Sigmoid colon (tissue), 7 donors: Measurements from ENCODE around the gene SCYGR4. TPM values are rescaled to one million over a fixed set of nuclear protein-coding genes. Genes with fewer than 3 reads are reported as not detected.
"Not testable (repeated sequence)": the region's sequence is repeated elsewhere in the genome, so short reads cannot be mapped to it uniquely, and the experiment has no call there.

ENCODE experiments used
- DNase-seq: peaks from one replicate; pipeline ENCODE4 v3.0.0-alpha.2; 2019
- H3K27ac ChIP-seq, 4 donors: fragments of 200-600 bp; sonication (generic); one replicate each; pipeline ENCODE4 v1.5.1; 2016 to 2019; ENCODE audit warnings: mild to moderate bottlenecking in 1 of 4
- H3K27me3 ChIP-seq, 3 donors: fragments of 200-600 bp; sonication (generic); one replicate each; pipeline ENCODE4 v1.5.1; 2019; ENCODE audit warnings: mild to moderate bottlenecking in 1 of 3
- H3K36me3 ChIP-seq, 4 donors: fragments of 200-600 bp; sonication (generic); one replicate each; pipeline ENCODE4 v1.5.1; 2016 to 2019
- H3K4me1 ChIP-seq, 4 donors: fragments of 200-600 bp; sonication (generic); one replicate each; pipeline ENCODE4 v1.5.1; 2017 to 2019
- H3K4me3 ChIP-seq, 4 donors: fragments of 200-600 bp; sonication (generic); one replicate each; pipeline ENCODE4 v1.5.1; 2017 to 2019; ENCODE audit warnings: mild to moderate bottlenecking in 2 of 4, moderate library complexity in 1 of 4
- H3K9me3 ChIP-seq, 4 donors: fragments of 200-600 bp in 3 of 4; sonication (generic) in 3 of 4; one replicate each; pipeline versions ENCODE4 v1.5.1 to v1.6.1; 2013 to 2019
- EP300 ChIP-seq, 4 donors: sonication (generic); formaldehyde crosslinking; IDR thresholded peaks; one replicate each; pipeline ENCODE4 v1.6.1; 2017; ENCODE audit warnings: antibody characterized with exemption in 4 of 4
- POLR2A ChIP-seq, 2 donors: fragments of 450-650 bp; IDR thresholded peaks; one replicate each; pipeline ENCODE4 v1.6.1; 2016; ENCODE audit warnings: antibody characterized with exemption in 2 of 2, mild to moderate bottlenecking in 2 of 2, moderate library complexity in 2 of 2
- POLR2AphosphoS5 ChIP-seq, 4 donors: sonication (generic); formaldehyde crosslinking; IDR thresholded peaks; one replicate each; pipeline ENCODE4 v1.6.1; 2017; ENCODE audit warnings: antibody characterized with exemption in 4 of 4
- WGBS, 2 donors: extraction: QIAGEN DNeasy Blood & Tissue Kit; methylation state at CpG; one replicate each; pipeline ENCODE4 v1.1.7; 2013; 5-methylcytosine and 5-hydroxymethylcytosine counted together
- intact Hi-C: fragments of 100-400 bp; cut with DNase I; formaldehyde crosslinking; loops from one replicate; pipeline ENCODE4 v1.15.1; 2023
- polyA plus RNA-seq, 3 donors: library from polyadenylated mRNA; stranded (reverse); fragments of 200-250 nt; gene quantifications; one replicate each; pipeline ENCODE4 v1.2.3, GENCODE V29; 2013
- total RNA-seq, 4 donors: library from RNA; depleted of rRNA; stranded (reverse); fragments of >200 nt; gene quantifications; one replicate each; pipeline ENCODE4 v1.1.0, GENCODE V29; 2016
- TF ChIP-seq, protein P1 (sequence below), 4 experiments: fragments of 450-650 bp in 3 of 4; fragments of 200-600 bp in 1 of 4; IDR thresholded peaks; one replicate each; pipeline ENCODE4 v1.5.1; 2016 to 2019; ENCODE audit warnings: antibody characterized with exemption in 4 of 4, mild to moderate bottlenecking in 3 of 4, moderate library complexity in 2 of 4
- donor health status: healthy with polysubstance abuse.
- donor health status: Bipolar disorder and iron deficiency.
- donor health status: healthy.

Gene SCYGR4
- total and polyA plus RNA-seq, 7 donors: not detected

DNA sequence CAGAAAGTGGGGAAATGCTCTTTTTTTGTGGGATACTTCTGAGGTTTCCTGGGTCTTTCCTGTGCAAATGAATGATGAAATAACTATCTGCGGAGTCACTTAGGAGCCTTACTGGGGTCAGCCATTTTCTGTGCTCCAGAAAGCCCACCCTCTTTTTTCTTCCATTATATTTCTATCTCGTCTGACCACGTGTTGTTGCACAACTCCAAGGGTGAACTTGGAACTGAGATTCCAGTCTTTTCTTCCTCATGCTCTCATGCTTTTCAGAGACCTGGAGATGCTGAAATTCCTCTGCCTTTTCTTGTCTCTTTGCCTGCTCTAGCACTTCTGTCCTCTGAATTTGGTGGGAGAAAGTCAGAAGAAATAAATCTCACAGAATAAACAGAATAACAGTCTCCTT is 44.5 kb downstream of the SCYGR4 start:
- Histone ChIP-seq H3K4me3 (no peak overlapping the region), H3K27ac (no peak overlapping the region), H3K36me3 (no peaks in the 10 kb centered on the region), H3K27me3 (no peaks in the 10 kb centered on the region), H3K4me1 (no peaks in the 10 kb centered on the region), H3K9me3 (no peaks in the 10 kb centered on the region)
- 38 to 54% methylated on average over 3 of the region's 3 CpGs for WGBS, 2 donors
- intact Hi-C loops: no loop called here
- TF ChIP-seq POLR2A (IDR thresholded peaks at IDR 0.05): no peak
- TF ChIP-seq POLR2AphosphoS5 (IDR thresholded peaks at IDR 0.05): no peak
- TF ChIP-seq, protein P1, sequence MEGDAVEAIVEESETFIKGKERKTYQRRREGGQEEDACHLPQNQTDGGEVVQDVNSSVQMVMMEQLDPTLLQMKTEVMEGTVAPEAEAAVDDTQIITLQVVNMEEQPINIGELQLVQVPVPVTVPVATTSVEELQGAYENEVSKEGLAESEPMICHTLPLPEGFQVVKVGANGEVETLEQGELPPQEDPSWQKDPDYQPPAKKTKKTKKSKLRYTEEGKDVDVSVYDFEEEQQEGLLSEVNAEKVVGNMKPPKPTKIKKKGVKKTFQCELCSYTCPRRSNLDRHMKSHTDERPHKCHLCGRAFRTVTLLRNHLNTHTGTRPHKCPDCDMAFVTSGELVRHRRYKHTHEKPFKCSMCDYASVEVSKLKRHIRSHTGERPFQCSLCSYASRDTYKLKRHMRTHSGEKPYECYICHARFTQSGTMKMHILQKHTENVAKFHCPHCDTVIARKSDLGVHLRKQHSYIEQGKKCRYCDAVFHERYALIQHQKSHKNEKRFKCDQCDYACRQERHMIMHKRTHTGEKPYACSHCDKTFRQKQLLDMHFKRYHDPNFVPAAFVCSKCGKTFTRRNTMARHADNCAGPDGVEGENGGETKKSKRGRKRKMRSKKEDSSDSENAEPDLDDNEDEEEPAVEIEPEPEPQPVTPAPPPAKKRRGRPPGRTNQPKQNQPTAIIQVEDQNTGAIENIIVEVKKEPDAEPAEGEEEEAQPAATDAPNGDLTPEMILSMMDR (IDR thresholded peaks at IDR 0.05): no peak
- TF ChIP-seq EP300 (IDR thresholded peaks at IDR 0.05): no peak
- no peak for DNase-seq

- WGBS, 2 donors: 79 to 86% methylated on average over 6 of the region's 6 CpGs
- Histone ChIP-seq H3K27ac (no peak overlapping the region), H3K9me3 (no peaks in the 10 kb centered on the region), H3K4me3 (no peak overlapping the region), H3K4me1 (no peaks in the 10 kb centered on the region), H3K27me3 (no peaks in the 10 kb centered on the region), H3K36me3 (no peaks in the 10 kb centered on the region)
- DNase-seq: no peak
- intact Hi-C loops: no loop called here
- no peak for TF ChIP-seq POLR2A (IDR thresholded peaks at IDR 0.05)
- TF ChIP-seq, protein P1 (IDR thresholded peaks at IDR 0.05): no peak
- TF ChIP-seq POLR2AphosphoS5 (IDR thresholded peaks at IDR 0.05): no peak
- no peak for TF ChIP-seq EP300 (IDR thresholded peaks at IDR 0.05)
These were observed 48.1 kb downstream of the SCYGR4 start for GRCh38 chr2:227665189-227665940.

DNA sequence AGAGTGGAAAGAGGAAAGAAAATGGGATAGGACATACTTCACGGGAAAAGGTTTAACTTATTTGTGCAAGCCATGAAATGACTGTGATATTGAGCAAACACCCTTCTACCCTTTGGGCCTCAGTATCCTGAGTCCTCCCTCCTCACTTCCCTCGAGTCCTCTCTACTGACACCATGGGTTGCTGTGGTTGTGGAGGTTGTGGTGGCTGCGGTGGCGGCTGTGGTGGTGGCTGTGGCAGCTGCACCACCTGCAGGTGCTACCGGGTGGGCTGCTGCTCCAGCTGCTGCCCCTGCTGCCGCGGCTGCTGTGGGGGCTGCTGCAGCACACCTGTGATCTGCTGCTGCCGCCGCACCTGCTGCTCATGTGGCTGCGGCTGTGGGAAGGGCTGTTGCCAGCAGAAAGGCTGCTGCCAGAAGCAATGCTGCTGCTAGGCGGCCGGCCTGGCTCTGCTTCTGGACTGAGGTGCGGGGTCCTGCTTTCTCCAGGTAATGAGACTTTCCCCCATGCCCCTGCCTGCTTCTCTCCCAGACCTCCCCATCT is 49.4 kb downstream of the SCYGR4 start, which contains the start of gene SCYGR5:
Gene SCYGR5, plus strand, starts transcription at position 174 of the 540 bp plus-strand sequence. Its CDS starts 0 bp downstream, at position 174.
- 92 to 95% methylated on average over 13 of the region's 13 CpGs for WGBS, 2 donors
- intact Hi-C loops: not testable (repeated sequence)

More for the DNA sequence above, 49.4 kb downstream of the SCYGR4 start, which contains the start of gene SCYGR5:
- H3K9me3 ChIP-seq, H3K36me3 ChIP-seq, DNase-seq, H3K4me3 ChIP-seq, H3K27ac ChIP-seq, H3K27me3 ChIP-seq, H3K4me1 ChIP-seq: not testable (repeated sequence)

Other genes with a start within 250 kb of the SCYGR4 start
- not detected for gene TM4SF20, start 238.2 kb upstream of the SCYGR4 start, total RNA-seq
- 1 to 10 TPM; 1.5 to 8.4 (median 2.3) TPM for gene TM4SF20, start 238.2 kb upstream of the SCYGR4 start, polyA plus RNA-seq
- gene SCYGR1, start 229.5 kb upstream of the SCYGR4 start, total RNA-seq: not detected
- not detected for gene SCYGR1, start 229.5 kb upstream of the SCYGR4 start, polyA plus RNA-seq
- 10 to 100 TPM; 41.8 to 53.9 (median 44.1) TPM for gene AGFG1, start 145.3 kb upstream of the SCYGR4 start, total RNA-seq
- gene AGFG1, start 145.3 kb upstream of the SCYGR4 start, polyA plus RNA-seq: 10 to 100 TPM; 36.0 to 49.5 (median 43.6) TPM
- not detected for gene SCYGR2, start 18.6 kb upstream of the SCYGR4 start, total RNA-seq
- gene SCYGR2, start 18.6 kb upstream of the SCYGR4 start, polyA plus RNA-seq: not detected
- not detected for gene SCYGR3, start 2.7 kb upstream of the SCYGR4 start, total RNA-seq
- gene SCYGR3, start 2.7 kb upstream of the SCYGR4 start, polyA plus RNA-seq: not detected
- not detected for gene SCYGR5, start 49.3 kb downstream of the SCYGR4 start, total RNA-seq
- not detected for gene SCYGR5, start 49.3 kb downstream of the SCYGR4 start, polyA plus RNA-seq
- gene SLC19A3, start 100.5 kb downstream of the SCYGR4 start, total RNA-seq: 1 to 10 TPM in 3 of 4 donors, under 1 TPM in 1; 0.95 to 8.2 (median 1.5) TPM
- 1 to 10 TPM in 2 of 3 donors, under 1 TPM in 1; 0.69 to 4.6 (median 1.2) TPM for gene SLC19A3, start 100.5 kb downstream of the SCYGR4 start, polyA plus RNA-seq
- not detected for gene SCYGR6, start 107.3 kb downstream of the SCYGR4 start, total RNA-seq
- gene SCYGR6, start 107.3 kb downstream of the SCYGR4 start, polyA plus RNA-seq: not detected
- not detected for gene SCYGR7, start 110.8 kb downstream of the SCYGR4 start, total RNA-seq
- gene SCYGR7, start 110.8 kb downstream of the SCYGR4 start, polyA plus RNA-seq: not detected
- not detected for gene SCYGR8, start 128.4 kb downstream of the SCYGR4 start, total RNA-seq
- gene SCYGR8, start 128.4 kb downstream of the SCYGR4 start, polyA plus RNA-seq: not detected
- 10 to 100 TPM in 1 of 4 donors, 1 to 10 TPM in 1, not detected in 2; 6.4 to 11.4 TPM for gene CCL20, start 196.3 kb downstream of the SCYGR4 start, total RNA-seq
- 100 to 1,000 TPM in 1 of 3 donors, 10 to 100 TPM in 2; 15.6 to 255 (median 61.3) TPM for gene CCL20, start 196.3 kb downstream of the SCYGR4 start, polyA plus RNA-seq